Measurements from ENCODE around the gene PRMT7.

DNA sequence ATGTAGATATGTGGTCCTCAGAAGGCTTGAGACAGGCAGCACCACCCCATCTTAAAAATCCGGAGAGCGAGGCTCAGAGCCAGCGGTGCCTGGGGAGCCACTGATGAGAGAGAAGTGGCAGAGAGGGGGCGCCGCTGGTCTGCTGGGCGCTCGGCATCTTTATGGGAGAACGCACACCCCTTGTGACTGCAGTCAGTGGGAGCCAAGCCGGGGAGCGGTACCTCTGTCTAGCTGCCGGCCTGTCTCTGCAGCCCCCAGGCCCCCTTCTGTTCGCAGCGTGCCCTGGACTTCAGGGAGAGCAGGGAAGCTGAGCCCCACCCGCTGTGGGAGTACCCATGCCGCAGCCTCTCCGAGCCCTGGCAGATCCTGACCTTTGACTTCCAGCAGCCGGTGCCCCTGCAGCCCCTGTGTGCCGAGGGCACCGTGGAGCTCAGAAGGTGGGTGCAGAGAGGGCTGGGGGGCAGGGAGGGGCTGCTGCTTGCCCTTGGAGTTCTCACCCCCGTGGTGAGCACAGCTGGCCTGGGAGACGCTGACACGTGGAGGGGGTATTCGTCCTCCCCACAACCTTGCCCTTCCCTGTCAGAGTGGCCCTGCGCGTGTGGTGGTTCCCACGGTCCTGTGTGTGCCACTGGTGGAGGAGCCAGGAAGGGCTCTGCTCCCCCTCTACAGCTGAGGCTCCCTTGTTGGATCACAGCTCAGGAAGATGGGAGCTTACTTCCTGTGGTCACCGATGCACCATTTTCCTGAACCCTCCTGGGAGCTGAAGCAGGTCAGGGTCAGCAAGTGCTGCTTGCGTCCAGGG, 44.8 kb downstream of the PRMT7 start:
- TF ChIP-seq EZH2 (IDR thresholded peaks at IDR 0.05; ENCODE audit: insufficient read depth, poor library complexity, severe bottlenecking) (no peak), EZH2phosphoT487 (IDR thresholded peaks at IDR 0.05; ENCODE audit: insufficient read depth, low read depth) (no peak)
